Mammary epithelial cell (primary cell): Measurements from ENCODE around the gene SOD2.

Experiments
- CTCF ChIP-seq, 2 donors: IDR thresholded peaks in 1 of 2; conservative IDR thresholded peaks in 1 of 2; 2 replicates each; pipeline ENCODE4 v1.5.1; 2011 to 2012; ENCODE audit warnings: inconsistent platforms in 2 of 2, low read length in 2 of 2, mild to moderate bottlenecking in 2 of 2, control low read depth in 1 of 2, low read depth in 1 of 2; ENCODE audit not compliant: insufficient read depth in 1 of 2; ENCODE audit errors: extremely low read depth in 1 of 2
- EZH2 ChIP-seq: IDR thresholded peaks from 2 replicates; pipeline ENCODE4 v1.6.1; 2012; ENCODE audit warnings: low read length, inconsistent platforms, borderline replicate concordance

DNA sequence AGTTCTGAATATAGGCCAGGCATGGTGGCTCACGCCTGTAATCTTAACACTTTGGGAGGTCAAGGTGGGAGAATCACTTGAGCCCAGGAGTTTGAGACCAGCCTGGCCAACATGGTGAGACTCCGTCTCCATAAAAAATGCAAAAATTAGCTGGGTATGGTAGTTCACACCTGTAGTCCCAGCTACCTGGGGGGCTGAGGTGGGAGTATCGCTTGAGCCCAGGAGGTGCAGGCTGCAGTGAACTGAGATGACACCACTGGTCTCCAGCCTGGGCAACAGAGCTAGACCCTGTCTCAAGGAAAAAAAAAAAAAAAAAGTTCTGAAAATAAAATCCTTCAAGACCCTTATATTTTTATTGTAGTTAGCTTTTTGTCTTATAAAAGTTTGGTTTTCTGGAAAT, 22.6 kb upstream of the SOD2 start:
- no peak for TF ChIP-seq EZH2
- no peak for TF ChIP-seq CTCF (conservative IDR thresholded peaks at IDR 0.05 in 1 of 2, IDR thresholded peaks at IDR 0.05 in 1 of 2; ENCODE audit: extremely low read depth in 1 of 2, insufficient read depth in 1 of 2, low read depth in 1 of 2, low read length in 2 of 2)
